NCI-H524 (cell line): ENCODE results near the gene SCAMP4.

ENCODE experiments used
- DNase-seq, 2 experiments: peaks; one replicate each; lab custom pipeline; 2025; lab: John Stamatoyannopoulos, UW

SCAMP4 gene

GRCh38 chr19:1956868-1957492 is 51.8 kb downstream of the SCAMP4 start:
- no peak for DNase-seq

GRCh38 chr19:1957562-1958248 is 52.5 kb downstream of the SCAMP4 start:
- DNase-seq = no peak

- DNase-seq = no peak
Measured at GRCh38 chr19:1959928-1960589, 54.9 kb downstream of the SCAMP4 start.

GRCh38 chr19:1961000-1961883 is 56.0 kb downstream of the SCAMP4 start:
- DNase-seq = no peak

GRCh38 chr19:1962674-1963073 is 57.5 kb downstream of the SCAMP4 start:
- no peak for DNase-seq

- no peak for DNase-seq
Measured at GRCh38 chr19:1967087-1967608, 61.9 kb downstream of the SCAMP4 start.

GRCh38 chr19:1968279-1969175 is 63.3 kb downstream of the SCAMP4 start:
- DNase-seq = no peak

GRCh38 chr19:1969176-1970002 is 64.2 kb downstream of the SCAMP4 start:
- DNase-seq = no peak

GRCh38 chr19:1970003-1970805 is 65.0 kb downstream of the SCAMP4 start:
- no peak for DNase-seq

- no peak for DNase-seq
Measured at GRCh38 chr19:1970806-1971502, 65.8 kb downstream of the SCAMP4 start.

- no peak for DNase-seq
Measured at GRCh38 chr19:1974381-1975161, 69.4 kb downstream of the SCAMP4 start.

- no peak for DNase-seq
Measured at GRCh38 chr19:1975162-1975480, 69.9 kb downstream of the SCAMP4 start.
